Measurements from ENCODE around the gene ARL6IP4.

DNA sequence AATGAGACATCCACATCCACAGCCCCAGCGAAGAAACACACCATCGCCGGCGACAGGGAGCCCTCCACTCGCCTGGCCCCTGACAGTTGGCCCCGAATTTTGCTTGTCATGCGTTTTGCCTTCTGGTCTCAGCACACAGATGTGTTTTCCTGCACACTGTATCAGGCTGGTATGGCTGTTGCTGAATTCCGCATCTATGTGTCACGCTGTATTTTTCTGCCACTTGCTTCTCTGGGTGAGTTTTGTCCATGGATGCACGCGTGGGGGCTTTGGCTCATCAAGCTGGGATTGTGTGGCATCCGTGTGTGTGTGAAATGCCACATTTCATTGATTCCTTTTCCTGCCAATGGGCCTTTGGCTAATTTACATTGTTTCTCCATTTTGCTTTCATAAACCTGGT, 26.5 kb downstream of the ARL6IP4 start:
- TF ChIP-seq, protein P1, sequence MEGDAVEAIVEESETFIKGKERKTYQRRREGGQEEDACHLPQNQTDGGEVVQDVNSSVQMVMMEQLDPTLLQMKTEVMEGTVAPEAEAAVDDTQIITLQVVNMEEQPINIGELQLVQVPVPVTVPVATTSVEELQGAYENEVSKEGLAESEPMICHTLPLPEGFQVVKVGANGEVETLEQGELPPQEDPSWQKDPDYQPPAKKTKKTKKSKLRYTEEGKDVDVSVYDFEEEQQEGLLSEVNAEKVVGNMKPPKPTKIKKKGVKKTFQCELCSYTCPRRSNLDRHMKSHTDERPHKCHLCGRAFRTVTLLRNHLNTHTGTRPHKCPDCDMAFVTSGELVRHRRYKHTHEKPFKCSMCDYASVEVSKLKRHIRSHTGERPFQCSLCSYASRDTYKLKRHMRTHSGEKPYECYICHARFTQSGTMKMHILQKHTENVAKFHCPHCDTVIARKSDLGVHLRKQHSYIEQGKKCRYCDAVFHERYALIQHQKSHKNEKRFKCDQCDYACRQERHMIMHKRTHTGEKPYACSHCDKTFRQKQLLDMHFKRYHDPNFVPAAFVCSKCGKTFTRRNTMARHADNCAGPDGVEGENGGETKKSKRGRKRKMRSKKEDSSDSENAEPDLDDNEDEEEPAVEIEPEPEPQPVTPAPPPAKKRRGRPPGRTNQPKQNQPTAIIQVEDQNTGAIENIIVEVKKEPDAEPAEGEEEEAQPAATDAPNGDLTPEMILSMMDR (conservative IDR thresholded peaks at IDR 0.05; ENCODE audit: low read length): no peak
- TF ChIP-seq EZH2phosphoT487 (IDR thresholded peaks at IDR 0.05; ENCODE audit: borderline replicate concordance, low read depth, low read length): no peak

Data from OCI-LY7 (cell line).